NCI-H1092 treated with DMSO at 0.1 percent for 48 hours (cell line): ENCODE results near the gene CYFIP2.

Source experiments
- DNase-seq: peaks from one replicate; lab custom pipeline; 2025; lab: John Stamatoyannopoulos, UW

CYFIP2 gene

DNA sequence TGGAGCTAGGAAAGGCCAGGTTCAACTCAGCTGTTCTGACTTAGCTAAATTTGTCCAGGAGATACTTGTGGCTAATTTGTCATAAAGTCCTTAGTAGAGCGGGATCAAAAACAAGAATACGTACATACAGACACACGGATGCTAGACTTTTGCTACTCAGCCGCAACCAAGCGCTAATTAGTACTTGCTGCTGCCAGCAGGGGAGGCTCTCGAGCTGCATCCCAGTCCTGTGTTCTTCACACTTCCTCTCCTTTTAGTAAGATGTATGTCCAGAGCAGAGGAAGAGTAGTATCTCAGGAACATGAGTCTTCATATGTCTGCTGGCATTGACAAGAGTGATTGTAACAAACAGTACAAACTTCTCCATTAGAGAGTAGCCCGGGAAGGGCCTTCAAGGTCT, 58.3 kb downstream of the CYFIP2 start:
- DNase-seq, result no peak

DNA sequence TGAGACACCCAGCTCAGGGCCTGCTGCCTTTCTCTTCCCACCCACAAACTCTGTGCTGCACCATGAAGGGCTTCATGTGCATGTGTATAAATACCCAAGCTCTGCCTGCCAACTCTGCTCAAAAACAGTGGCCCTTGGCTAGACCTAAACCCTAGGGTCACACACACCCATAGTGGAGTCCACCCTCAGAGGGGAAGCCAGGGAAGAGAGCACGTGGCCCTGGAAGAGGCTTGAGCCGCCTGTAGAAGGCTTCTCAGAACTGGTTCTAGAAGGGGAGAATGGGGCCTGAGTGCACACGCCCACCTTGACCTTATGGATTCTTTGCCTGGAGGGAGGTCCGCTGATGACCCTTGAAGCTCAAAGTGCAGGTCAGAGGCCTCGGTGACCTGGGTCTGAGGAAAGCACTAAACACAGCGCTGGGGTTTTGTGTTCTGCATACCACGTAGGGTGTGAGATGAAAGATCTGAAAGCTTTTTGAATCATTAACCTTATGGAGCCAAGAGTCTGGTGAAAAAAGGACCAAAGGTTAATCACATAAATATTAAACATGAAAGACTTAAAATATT, 60.6 kb downstream of the CYFIP2 start:
- DNase-seq, result no peak

DNA sequence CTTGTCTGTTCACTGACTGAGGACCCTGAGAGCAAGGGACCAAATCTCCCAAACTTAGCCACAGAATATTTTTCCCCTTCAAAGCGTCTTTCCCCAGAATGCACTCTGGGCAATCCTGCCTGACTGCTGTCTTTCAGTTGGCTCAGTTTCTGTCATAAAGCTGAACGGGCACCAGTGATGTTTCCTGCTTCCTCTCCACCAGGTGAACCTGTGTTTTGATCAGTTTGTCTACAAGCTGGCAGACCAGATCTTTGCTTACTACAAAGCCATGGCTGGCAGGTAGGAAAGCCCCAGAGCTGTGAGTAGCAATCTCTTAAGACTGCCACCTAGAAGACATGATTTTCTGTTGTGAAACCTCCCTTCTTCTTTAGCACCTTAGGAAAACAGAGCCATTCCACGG, 61.8 kb downstream of the CYFIP2 start:
- DNase-seq, result no peak

DNA sequence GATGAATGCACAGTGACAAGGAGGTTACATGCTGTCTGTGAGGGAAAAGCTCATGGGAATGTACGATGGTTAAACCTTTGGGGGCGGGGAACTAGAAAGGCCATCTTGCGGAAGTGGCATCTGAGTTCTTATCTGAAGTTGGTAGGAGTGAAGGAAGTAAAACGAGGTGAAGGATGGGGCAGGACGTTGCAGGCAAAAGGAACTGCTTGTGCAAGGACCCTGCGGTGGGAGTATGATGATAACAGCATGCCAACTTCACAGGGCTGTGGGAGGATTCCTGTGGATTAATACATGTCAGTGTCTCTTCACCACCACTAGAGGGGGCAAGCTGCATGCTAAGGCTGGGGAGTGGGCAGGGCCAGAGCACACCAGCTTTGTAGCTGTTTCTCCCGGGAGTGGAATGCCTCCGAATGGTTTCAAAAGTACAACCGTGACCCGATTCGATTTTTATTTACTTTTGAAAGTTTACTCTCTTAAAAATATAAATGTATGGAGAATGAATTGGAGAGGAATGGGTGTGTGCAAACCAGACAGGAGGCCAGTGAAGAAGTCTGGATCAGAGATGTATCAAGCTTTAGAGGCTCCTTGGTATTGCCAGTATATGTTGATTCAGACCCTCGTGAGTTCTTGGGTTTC, 62.5 kb downstream of the CYFIP2 start:
- peak; percentile 56 for DNase-seq

DNA sequence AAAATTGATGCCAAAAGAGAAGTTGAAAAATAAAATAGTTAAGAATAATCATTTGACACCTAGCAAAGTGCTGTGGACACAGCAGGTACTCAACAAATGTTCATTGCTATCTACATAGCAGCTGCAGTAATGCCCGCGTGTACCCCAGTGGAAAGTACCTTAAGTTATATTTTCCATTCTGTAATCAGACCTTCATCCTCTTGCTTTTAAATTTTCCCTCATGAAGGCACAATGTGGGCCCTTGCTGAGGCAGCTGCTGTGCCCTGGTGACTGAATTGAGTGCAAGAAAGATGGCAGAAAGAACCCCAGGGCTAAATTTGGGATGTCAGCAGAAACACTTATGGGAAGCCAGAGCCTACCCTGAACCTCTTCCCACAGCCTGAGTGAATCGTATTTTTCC, 65.9 kb downstream of the CYFIP2 start:
- no peak for DNase-seq

DNA sequence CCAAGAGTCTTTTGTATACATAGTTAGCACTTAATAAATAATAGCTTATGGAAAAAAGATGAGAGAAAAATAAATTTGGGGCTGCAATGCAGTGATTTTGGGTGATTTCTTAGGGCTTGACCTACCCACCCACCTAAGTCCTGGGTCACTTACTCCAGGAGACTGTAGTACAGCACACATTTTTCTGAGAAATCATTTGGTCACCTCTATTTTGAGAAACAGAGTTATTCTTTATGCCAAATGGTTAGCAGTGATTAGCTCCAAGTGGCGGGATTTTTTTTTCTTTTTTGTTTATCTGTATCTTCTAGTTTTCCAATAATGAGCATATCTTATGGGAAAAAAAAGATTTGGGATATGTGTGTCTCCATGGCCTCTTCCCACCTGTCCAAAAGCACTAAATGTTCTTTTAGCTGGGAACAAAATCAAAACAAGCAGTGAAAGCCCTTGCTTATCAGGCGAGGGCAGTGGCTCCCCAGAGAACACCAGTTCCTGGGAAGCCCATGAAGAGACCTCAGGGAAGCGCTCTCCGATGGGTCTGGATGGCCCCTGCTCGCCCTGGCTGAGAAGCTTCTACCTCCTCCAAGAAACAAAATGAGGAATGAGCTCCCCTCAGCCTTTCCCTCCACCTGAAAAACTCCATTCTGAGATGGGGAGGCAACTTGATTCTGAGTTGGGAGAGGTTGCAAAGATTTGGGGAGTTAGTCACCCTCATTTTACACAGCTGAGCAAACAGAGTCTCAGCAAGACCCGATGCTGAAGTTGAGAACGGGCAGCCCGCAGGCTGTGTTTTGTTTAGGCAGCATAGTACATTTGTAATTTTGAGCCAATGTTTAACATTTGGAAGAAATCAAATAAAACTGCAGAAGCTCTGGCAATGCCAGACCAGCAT, 69.9 kb downstream of the CYFIP2 start:
- DNase-seq, result no peak

DNA sequence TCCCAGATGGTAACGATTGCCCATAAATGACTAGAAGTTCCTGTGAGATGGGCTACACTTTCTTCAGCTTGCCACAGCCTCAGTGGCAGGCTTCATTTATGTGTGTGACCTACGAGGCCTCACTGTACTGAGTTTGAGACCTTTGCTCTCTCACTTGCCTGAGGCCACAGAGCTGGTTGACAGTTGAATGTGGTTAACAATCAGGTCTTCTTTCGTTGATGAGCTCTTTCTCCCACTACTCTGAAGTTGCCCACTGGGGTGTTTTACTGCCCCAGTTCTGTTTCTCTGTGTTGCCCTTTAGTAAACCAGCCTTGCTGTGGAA, 70.5 kb downstream of the CYFIP2 start:
- DNase-seq, result no peak

DNA sequence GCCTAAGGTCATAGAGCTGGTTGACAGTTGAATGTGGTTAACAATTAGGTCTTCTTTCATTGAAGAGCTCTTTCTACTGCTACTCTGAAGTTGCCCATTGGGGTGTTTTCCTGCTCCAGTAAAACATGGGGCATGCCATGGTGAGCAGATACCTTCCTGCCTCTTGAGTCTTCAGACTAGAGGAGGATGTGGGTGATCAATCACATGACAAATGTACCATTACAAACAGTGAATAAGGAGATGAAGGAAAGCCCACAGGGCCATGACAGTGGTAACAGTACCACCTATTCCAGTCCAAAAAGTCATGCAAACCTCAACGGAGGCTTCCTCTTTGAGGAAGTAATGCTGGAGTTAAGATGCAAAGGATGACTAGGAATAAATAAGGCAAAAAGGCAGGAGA, 73.5 kb downstream of the CYFIP2 start:
- no peak for DNase-seq

DNA sequence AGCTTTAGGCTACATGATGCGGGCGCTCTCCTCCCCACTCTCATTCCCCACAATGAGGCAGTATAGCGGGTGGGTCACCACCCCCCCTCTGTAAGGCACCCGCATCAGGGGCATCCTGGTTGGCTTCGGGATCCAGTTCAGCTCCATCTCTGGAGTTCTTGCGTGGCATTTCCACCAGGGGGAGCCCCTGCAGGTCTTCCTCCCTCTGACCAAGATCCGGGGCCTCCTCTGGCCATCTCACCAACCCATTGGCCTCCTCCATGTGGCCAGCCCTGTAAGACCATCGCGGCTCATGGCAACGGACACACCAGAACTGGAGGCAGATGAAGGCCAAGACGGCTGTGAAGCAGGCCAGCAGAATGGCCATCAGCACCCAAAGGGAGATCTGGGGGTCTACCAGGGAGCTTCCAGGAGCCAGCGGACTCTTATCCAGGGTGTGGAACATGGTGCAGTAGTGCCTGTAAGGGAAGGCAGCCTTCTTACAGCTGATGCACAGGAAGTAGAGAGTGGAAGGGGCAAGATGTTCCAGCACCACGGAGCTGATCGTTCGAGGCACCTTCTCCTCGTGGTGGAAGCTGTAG, 77.0 kb downstream of the CYFIP2 start:
- no peak for DNase-seq

DNA sequence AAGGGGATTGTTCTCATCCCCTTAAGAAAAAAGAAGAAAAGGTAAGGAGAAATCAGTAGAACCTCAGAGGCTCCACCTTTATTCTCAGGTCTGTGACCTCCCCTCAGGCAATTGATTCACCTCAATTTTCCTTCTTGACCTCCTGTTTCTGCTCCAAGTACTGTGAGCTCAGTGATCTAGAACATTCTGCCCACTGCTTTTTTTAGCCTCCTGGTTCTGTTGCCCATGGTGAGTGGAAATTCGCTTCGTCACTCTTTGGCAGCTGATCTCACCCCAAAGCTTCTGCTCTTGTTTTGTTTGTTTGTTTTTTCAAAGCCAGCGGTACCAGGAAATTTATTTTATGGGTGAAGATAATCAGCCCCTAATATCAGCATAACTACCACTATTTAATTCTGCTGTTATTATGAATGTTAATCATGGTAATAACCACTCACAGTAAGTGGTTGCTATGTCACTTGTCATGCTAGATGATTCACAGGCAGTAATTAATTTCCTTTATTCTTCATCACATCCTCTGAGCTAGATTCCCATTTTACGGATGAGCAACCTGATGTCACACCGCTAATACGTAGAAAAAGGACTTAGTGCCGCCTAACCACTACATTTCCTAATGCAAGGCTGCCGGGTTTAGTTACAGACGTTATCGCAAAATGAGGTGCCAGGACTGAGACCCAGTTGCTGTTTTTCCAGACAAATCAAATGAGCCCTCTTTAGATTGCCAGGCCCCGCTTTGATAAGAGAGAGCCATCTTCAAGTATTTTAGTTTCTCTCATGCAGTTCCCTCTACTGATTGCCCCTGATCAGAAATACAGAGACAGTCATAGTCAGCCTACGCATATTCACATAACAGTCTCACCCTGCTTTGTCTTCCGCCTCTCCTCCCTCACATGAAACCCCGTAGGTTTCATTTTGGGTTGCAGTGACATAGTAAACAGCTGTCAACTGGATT, 78.2 kb downstream of the CYFIP2 start:
- no peak for DNase-seq

DNA sequence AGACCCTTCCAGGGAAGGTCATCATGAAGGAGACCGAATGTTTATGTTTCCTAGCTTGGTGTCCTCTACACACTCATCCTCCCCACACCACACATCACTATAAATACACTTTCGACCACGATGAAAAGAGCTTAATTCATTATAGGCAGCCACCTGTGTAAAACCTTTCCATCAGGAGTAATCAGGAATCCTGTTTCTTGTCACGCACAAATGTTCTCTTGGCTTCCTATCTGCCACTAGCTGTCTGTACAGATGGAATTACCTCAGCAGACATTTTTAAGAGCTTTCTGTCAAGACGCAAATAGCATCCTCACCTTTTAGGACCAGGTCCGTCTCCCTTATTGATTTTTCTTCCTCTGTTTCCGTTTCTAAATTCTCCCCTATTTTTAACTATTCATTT, 79.1 kb downstream of the CYFIP2 start:
- DNase-seq, result no peak

DNA sequence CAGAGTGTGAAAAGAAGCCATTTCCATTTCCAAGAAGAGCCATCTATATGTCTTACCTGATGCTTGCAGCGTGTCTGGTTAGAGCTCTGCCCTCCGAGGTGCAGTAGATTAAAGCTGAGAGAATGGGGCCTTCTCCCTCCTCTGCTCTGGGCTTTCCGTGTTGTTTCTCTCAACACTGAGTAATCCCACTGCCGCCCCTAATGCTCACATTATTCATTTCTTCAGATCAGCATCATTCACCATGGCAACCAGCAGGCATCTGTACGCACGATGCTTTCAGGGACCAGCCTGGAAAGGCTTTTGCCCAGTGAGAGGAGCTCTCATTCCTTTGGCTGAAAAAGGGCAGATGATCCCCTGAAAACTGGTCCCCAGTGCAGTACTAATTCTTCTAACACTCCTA, 79.6 kb downstream of the CYFIP2 start:
- DNase-seq, result no peak

DNA sequence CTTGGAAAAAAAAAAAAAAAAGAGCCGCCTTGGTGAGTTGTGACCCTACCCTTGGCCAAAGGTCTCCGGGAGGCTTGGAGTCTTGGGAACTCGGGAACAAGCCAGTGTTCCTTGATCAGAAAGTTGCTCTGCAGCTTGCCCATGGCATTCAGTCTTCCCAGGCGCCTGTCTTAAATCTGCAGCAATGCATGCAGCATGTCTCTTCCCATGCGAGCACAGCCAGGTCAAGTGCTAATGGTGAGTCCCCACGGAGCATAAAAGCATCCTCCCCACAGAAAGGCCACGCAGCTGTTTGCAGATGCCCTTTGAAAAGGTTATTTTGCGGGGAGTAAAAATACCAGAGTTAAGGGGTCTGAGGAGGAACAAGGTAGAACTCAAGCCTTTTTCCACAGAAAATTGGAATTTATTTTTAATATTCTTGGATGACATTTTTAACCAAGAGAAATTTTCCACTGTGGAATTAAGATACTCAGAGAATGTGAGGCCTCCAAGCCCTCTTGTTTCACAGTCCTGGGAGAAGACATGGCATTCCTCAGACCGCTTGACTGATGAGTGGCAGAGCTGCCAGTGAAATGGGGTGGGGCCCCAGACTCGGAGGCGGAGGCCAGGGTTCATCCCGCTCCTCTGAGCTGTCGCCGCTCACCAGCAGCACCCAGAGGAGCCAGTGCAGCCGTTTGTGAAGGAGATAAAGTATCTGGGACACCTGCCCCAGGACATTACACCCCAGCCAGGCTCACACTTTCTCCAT, 81.6 kb downstream of the CYFIP2 start:
- no peak for DNase-seq

DNA sequence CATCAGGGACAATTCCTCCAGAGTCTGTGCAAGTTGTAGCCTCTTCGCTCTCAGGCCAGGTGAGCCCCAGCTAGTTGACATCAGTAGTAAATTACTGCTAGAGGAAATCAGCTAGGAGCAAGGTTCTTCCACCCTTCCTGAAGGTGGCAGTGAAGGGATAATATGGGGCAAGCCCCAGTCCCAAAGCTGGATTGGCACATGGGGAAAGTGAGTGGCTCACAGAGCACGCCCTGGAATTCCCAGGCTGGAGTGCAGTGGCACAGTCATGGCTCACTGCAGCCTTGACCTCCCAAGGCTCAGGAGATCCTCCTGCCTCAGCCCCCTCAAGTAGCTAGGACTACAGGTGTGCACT, 82.1 kb downstream of the CYFIP2 start:
- no peak for DNase-seq

DNA sequence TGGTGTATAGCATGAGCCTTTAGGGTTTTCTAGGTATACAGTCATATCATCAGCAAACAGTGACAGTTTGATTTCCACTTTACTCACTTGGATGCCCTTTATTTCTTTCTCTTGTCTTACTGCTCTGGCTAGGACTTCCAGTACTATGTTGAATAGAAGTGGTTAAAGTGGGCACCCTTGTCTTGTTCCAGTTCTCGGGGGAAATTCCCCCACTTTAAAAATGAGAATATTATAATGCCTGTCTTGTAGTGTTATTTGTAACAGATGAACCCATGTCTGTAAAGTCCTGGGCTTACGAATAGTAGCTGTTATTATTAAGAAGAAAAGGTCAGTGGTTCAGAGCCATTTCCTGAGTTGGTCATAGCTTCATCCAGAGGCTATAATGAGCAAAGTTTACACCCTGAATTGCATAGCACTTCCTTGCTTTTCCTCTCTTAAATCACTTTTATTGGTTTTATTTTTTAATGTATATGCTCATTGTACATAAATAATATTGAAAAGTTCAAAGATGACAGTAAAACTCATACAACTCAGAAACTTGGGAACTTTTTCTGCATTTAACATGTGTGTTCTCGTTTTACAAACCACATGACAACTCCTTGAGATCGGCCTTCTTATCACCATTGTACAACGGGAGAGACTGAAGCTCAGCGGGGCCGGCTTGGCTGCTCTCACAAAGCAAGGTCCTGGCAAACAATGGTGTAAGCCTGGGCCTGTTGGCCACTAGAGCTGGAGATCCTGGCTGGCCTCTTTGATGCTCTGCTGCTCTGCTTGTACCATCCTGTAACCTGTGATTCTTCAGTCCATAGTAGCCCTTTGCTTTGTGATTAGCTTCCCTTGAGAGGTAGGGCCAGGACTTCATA, 85.2 kb downstream of the CYFIP2 start:
- DNase-seq, result no peak

DNA sequence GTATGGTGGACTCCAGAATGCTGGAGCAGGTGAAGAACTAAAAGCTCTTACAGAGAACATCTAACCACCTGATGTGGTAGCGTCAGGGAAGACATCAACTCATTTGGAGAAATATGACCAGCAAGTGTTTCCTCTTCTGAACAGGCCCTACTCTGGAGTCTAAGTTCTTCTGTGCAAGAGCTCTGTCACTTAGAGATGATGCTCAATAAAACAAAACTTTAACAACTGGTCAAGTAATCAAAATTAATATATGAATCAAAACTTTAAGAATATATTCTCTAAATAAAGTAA, 85.8 kb downstream of the CYFIP2 start:
- DNase-seq, result no peak

DNA sequence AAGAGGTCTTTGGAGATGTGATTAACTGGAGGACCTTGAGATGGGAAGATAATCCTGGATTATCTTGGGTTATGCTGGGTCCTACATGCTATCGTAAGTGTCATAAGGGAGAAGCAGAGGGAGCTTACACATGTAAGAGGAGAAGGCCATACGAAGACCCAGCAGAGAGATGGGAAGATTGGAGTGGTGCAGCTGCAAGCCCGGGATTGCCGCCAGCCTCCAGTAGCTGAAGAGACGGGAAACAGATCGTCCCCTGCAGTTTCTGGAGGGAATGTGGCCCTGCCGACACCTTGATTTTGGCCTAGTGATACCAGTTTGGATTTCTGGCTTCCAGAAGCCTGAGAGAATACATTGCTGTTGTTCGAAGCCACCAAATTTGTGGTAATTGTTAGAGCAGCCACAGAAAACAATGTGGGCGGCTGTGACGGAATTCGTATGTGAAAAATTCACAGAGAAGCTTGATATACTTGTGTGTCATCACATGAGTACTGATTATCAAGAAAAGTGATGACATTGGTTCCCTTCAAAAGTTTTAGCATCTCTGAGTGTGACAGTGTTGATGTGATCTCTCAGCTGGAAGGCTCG, 86.9 kb downstream of the CYFIP2 start:
- DNase-seq, result no peak

DNA sequence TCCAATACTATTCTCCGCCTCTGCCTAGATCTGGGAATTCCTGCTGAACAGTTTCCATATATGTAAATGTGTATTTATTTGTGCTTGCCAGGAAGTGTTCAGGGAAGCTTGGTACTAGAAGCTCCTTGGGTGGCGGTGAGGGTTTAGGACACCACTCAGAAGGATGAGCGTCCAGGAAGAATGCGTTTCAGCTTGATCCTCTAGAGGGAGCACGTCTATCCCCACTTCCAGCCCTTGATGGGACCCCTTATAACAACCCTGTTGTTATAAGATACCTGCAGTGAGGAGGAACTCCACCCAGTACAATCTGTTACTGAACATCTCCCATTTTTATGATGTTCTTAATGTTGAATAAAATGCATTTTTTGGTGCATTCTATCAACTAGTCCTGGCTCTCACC, 88.9 kb downstream of the CYFIP2 start:
- no peak for DNase-seq

DNA sequence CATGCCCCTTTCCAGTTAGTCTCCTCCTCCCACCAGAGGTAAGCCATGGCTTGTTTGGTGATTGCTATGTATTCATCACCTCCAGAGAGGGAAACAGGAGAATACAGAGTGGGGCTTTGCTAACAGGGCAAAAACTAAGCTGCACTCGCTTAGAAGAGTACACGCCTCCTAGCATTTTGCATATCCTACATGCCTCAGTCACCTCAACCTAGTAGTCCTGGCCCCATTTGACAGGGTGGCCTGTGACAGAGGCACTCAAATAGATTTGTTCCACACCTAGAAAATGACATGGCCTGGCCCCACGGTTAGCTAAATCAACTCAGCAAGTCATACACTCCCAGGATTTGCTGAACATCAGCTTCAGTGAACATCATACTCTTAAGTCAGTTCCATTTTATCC, 90.7 kb downstream of the CYFIP2 start:
- DNase-seq, result no peak

DNA sequence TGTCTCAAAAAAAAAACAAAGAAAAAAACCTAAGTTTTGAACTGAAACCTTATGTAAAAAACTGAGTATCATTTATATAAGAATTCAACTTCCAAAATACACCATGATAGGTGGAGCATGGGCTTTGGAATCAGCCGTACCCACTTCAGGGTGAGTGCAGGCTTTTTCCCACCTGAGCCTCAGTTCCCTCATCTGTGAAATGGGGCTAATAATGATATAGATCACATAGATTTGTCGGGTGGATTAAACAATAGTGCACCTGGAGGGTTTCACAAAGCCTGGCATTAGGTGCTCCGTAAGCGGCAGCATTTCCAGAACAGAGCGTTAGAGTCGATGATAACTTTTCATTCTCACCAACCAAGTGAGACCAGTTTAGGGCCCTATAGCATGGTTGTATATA, 91.9 kb downstream of the CYFIP2 start:
- DNase-seq, result no peak
